Middle frontal gyrus (tissue), 1 donor: ENCODE measurements around the gene SMAP2.

Experiments
- DNase-seq: peaks from one replicate; pipeline ENCODE4 v3.0.0-alpha.2; 2015; ENCODE audit warnings: low spot score; ENCODE audit errors: extremely low spot score

Gene SMAP2

DNA sequence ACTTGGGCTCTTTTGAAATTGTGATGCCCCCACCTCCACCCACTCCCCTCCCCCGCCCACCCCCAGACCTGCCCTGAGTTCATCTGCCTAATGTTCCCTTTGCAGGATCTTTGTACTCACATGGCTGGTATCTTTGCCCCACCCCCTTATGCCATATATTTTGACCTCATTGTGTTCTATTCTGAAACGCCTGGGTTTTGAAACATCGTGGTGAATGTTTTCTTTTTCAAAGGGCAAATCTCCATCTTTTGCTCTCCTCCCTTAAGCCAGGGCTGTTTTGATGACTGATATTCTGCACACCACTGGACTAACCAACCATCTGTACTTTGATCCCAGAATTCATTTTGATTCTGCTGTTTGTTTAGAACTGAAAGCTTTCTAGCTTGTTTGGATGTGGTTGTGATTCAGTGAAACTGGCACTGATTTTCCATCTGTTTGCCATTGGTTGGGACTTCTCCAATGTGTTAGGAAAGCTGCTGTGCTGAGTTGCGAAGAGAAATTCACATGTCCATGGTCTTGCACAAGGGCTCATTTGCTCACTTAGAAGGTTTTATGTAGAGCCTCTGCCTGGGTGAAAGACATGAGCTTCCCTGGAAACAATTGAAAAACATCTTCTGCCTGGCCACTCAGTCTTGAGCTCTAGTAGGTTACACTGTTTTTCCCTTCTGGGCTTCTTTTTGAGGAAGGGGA lies 16.5 kb downstream of the SMAP2 start:
- no peak for DNase-seq

DNA sequence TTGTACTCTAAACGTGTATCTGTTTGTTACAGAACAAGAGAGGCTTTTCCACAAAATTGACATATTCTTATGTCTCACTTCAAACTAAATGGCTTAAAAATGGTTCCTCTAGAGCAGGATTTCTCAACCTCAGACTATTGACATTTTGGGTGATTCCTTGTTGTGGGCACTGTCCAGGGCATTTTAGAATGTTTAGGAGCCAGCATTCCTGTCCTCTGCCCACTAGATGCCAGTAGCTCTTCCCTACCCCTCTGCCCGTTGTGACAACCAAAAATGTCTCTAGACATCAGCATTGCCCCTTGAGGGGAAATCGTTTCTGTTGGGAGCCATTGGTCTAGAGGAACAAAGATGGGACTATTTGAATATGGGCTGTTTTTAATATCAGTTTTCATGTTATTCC lies 17.3 kb downstream of the SMAP2 start:
- DNase-seq, result no peak

DNA sequence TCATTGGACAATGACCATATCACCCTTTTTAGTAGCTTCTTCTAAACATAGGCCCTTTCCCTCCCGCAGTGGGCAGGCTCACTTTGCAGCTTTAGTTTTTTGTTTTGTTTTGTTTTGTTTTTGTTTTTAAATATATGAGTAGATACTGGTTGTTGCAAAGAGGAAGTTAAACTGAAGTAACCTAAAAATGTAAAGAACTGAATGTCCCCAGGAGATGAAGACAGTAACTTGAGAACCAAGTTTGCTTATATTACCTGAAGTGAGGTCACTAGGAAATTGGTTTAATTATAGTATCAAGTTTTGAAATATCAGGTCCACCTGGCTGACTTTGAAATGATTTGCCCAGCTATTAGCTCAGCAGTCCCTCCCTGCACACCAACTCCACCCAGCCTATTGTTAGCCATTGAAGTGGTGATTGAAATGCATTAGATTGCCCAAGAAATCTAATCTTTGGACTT lies 18.2 kb downstream of the SMAP2 start:
- DNase-seq, result no peak

DNA sequence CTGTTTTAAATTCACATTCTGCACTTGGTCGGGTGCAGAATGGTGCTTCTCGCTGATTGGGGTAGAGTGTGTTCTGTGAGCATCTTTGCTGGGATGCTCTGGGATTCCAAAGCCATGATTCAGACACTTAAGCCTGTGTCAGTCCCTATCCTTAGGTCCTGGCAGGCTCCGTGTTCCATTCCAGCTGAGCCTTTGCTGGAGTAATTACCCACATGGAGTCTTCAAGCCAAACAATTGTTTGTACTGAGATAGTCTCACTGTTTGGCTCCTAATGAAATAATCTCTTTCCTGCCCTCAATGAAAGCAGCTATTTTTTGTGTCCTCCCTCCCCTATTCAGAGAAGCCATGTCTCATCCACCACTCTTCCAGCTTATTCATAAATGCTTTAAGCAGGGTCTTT lies 18.7 kb downstream of the SMAP2 start:
- DNase-seq, result no peak

DNA sequence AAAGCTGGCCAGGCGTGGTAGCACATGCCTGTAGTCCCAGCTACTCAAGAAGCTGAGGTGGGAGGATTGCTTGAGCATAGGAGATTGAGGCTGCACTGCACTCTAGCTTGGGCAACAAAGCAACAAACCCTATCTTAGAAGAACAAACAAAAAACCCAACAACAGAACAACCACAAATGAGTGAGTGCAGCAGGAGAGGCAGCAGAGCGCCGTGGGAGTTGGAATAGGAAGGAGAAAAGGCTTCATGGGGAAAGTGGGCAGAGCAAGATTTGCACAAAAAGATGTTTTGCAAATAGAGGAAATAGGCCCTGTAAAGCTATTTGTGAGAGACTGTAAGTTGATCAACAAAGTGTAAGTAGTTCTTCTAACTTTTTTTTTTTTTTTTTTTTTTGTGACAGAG lies 19.6 kb downstream of the SMAP2 start:
- DNase-seq, result no peak

DNA sequence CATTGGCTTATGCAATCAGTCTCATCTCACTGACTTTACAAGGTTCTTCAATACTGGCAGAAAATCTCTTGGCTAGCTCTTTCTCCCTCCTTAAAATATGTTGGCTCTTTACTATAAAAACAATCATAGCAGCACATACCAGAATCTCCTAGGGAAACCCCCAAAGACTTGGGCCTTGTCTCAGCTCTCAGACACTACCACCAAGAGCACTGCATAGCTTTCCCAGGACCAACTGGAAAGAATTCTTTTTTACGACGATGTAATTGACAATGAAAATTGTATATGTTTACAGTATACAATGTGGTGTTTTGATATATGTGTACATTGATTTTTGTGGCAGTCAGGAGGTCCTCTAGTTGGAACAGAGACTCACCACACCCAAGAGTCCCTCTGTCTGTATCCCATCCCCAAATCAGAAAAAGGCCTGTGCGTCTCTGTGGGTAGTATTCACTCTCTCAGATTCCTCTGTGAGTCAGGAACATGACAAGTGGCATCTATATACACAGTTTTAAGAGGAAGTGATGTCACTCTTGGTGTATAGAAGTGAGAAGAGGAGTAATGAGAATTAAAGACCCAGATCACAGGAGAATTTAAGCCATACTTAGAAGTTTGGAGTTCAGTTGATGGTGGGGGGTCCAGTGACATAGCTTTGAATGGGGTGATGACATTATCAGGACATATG lies 21.1 kb downstream of the SMAP2 start:
- no peak for DNase-seq

DNA sequence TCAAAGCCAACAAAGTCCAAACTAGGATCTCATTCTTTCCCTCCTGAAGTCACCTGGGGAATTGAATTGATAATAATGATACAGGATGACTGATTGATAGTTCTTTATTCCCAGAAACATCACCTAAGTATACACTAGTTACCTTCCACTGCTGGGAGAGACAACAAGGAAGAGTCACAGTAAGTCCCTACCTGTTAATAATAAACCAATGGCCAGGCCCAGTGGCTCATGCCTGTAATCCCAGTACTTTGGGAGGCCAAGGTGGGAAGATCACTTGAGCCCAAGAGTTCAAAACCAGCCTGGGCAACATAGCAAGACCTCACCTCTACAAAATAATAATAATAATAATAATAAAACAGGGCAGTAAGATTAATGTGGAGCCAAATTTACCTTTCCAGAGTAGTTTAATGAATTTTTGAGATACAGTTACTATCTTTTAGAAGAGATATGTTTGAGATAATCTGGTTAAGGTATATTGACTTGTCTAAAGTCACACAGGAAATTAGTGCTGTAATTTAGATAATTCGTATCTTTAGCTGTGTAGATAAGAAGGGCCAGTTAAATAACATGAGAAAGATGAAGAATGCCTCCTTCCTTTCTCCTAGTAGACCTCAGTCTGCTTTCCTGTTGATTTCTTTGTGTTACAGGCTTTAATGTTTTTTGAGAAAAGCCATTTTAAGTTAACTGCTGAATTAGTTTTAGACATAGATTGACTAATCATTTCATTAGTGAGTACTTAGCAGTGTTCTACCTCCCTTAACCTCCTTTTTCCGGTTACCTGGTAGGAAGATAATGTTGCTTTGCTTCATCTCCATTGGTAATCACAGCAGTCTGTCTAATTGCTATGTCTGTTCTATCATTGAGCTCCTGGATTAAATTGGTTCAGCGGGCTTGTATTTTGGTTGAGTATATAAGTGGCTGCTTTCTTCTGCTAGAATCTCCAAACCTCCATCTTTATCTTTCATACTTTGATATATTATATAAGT lies 22.0 kb downstream of the SMAP2 start:
- no peak for DNase-seq

DNA sequence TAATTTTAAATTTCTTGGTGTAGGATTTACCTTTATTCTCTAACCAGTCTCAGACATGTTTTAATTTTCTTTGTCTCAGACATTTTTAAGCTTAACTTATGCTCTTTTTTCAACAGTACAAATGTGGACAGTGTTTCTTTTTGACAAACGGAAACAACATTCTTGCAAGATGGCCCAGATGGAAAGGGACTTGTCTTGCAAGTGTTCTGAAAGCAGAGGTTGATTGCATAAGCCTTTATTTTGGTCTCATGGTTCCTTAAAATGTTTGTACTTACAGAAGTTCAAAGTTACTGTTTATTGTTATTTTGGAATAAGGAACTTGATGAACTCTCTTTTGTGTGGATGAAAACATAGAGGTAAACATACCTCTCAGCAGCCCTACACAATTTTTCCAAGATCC lies 22.9 kb downstream of the SMAP2 start:
- DNase-seq, result no peak

DNA sequence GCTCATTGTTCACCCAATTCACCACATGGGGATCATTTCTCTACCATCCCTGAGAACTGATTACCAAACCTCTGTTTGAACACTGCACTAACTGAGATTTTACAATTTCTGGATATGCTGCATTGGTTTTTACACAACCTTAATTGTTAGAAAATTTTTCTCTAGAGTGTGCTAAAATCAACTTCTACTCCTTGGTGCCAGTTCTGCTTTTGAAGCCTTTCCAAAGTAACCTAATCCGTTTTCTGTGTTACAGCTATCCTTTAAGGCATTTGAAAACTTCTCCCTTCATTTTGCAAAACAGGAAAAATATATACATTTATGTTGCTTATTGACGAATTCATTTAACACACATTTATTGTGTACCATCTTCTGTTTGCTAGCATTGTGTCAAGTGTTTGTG lies 23.7 kb downstream of the SMAP2 start:
- no peak for DNase-seq

DNA sequence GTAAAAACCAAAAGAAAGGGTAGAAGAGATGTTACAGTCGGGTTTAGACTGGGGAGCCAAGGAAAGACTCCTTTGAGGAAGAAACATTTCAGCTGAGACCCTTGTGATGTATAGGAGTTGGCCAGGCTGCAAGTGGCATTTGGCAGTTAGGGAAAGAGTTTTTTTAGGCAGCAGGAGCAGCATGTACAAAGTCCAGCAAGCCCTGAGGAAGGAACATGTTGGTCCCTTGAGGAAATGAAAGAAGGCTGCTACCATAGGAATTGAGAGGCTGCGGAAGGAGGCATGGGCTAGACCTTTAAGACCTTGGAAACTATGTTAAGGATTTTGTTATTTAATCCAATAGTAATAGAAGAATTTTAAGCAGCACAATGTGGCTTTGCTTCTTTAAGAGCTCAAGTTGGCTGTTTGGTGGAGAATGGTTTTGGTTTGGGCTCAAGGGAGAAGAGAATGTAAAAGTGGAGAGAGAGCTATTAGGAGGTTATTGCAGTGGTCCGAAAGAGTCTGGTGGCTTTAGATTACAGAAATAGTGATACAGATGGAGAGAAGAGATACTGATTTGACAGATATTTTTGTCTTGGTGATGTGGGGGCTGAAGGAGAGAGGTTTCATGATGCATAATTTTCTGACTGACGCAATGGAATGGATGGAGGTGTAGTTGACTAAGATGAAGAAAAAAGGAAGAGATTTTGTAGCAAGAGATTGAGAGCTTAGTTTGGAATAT lies 26.6 kb downstream of the SMAP2 start:
- DNase-seq, result no peak

DNA sequence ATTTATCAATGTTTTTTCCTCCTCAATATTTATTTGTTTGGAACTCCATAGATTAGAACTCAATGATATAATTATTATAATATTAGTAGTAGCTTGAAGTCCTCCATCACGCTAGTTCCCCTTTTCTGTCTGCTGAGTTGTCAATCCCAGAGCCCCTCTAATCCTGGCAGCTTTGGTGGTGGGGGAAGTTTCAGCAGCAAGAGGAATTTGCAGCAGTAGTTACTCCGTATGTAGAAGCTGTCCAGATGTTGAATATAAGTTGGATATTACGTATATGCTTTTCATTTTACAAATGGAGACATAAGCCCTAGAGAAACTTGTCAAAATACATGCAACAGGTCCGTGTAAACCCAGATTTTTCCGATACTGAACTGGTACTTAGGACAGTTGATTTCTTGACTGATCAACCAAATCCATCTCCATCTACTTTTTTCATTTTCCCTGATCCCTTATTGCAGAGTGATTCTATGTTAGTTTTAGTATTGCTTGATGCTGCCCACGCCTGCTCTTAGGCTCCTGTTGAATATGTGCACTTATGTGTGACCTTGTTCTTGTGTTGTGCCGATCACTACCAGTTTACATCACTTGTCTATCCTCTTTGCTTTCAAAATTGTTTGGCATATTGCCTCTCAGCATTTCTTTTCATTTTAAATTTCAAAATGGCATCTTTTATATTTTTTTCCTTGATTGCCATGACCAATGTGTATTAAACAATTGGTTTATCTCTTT lies 28.1 kb downstream of the SMAP2 start:
- DNase-seq, result no peak

DNA sequence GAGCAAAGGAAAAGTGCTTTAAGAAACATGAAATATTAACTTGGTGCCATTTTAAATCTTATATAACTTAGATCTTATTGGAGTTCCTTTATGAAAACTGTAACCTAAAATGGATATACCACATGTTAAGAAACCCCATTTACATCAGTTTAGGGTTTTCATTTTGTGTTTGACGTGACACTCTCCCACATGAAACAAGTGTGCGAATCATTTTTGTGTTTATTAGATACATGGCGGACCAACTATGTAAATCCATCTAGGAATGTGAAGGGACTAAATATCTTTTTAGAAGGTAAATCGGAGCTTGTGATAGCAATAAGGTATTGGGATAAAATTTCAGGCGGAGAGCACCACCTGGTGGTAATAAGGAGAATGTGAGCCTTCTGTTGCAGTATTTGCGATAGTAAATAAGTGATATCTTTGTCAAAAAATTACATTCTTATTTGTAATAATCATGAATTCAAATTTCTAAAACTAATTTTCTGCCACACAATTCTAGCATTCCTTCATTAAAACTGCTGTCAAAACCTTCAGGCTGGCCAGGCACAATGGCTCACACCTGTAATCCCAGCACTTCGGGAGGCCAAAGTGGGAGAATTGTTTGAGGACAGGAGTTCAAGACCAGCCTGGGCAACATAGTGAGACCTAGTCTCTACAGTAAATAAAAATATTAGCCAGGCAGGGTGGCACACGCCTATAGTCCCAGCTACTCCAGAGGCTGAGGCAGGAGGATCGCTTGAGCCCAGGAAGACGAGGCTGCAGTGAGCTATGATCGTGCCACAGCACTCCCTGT lies 31.3 kb downstream of the SMAP2 start:
- DNase-seq, result no peak

DNA sequence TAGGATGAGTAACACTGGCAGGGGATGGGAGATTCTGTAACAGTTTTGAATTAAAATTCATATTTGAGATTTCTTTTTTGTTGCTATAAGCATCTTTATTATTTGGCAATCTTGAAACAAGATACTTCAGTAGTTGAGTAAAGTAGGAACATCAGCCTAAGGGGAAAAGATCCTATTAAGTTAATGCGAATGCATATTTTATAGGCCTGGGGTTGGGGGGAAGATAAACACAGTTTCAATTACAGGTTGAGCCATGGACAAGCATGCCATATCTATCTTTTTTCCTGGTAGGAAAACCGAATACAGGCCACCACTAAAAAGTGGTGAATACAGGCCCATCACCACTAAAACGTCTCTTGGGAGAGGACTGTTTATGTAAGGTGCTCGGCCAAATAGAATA lies 32.3 kb downstream of the SMAP2 start:
- DNase-seq, result no peak

DNA sequence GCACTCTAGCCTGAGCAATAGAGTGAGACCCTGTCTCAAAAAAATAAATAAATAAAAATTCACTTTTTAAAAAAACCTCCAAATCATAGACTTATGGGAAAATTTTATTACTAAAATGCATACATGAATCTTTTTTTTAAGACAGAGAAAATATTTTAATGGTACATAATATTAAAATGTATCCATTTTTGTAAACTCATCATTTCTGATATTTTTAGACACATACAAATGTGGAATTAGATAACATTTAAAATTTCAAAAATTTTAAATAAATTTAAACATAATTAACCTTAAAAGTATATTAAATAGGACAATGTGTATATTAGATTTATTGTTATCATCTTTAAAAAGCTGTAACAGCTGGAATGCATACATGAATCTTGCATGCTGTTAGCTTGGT lies 33.9 kb downstream of the SMAP2 start:
- DNase-seq, result no peak

DNA sequence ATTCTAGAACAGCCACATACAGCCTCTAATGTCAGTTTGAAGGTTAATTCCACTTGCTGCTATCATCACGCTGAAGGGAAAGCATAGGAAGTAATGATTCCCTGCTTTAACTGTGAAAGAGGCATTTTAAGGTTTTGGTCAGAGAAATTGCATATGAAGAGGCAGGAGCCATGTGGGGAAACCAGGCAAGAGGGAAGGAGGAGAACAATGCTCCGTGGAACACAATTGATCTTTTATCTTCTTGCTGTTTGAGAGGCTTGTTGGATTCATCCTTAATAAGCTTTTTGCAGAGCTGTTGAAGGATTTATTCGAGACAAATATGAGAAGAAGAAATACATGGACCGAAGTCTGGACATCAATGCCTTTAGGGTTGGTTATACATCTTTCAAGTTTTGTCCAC lies 35.9 kb downstream of the SMAP2 start:
- DNase-seq, result no peak

DNA sequence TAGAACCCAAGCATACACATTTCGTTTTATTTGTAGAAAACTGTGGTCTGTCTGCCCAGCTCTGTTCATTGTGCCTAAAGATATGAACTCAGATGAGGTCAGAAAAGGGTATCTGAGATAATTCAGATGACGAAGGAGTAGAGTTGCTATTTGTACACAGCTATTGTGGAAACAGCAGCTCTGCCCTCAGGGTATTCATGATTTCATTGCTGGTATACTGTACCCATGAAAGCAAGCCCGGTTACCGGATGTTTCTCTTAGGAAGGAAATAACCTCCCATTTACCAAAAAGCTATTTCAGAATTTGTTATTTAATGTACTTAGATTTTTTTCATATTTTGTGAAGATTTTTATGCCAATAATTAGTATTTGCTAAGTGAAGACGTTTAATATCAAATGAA lies 37.8 kb downstream of the SMAP2 start:
- DNase-seq, result no peak

DNA sequence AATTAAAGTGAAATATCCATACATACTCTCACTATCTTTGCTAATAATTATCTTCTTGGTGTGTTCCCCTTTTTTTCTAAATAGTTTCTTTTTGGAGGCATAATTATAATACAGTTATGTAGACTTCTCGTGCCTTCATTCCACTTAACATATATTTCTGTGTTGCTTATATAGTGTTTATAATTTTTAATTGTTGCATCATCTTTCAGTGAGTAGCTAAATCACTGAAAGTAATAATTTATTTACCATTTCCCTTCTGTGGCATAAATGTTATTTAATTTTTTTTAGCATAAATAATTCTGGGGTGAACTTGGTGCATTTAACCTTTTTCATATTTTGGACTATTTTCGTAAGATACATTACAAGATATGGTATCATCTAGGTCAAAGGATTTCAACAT lies 38.3 kb downstream of the SMAP2 start:
- DNase-seq, result no peak

DNA sequence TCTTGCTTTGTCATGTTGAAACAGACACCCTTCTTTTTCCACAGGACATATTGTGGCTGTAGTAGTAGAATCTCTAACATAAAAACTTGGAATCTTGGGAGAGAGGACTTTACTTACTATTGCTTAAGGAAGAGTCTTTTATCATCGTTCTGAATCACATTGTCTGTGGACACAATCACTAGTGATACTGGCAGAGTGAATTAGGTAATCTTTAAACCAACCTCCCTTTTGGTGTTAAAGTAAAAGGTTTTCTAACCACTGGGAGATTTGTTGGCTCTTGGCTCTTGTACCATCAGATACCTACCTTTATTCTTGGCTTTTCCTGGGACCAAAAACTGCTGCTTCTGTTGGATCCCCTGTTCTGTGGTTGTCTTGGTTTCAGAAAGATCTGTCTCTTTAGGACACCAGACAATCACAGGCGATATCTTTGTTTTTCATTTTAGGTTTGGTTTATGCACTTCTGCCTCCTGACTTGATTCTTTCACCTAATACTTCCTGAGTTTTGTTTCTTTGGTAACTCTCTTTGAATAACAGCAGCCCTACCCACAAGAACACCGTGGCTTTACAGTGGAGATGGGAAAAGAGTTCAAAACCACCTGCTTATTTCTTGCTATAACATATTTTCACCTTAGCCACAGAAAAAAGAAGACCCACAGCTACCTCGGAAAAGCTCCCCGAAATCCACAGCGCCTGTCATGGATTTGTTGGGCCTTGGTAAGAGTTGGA lies 40.2 kb downstream of the SMAP2 start:
- DNase-seq, result no peak

DNA sequence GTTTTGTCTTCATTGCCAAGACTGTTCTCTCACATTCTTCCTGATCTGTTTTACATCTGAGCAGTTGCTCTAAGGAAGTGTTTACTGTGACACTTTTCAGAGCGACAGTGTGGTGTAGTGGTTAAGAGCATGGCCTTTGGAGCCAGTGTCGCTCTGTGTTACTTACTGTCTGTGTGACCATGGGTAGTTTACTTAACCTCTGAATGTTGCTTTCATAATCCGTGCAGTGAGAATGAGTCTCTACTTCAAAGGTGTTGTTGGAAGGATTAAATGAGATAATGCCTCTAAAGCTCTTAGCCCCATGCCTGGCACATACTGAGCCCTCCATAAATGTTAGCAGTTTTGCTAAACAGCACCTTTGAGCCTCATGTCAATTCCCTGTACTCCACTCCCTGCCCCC lies 40.8 kb downstream of the SMAP2 start:
- DNase-seq, result no peak
